DMS153 treated with DMSO at 0.1 percent for 48 hours (cell line): ENCODE measurements around the gene NCKAP1.
"Not testable (repeated sequence)": the region's sequence is repeated elsewhere in the genome, so short reads cannot be mapped to it uniquely, and the experiment has no call there.

ENCODE experiments used
- DNase-seq: peaks from one replicate; lab custom pipeline; 2025; ENCODE audit not compliant: unreplicated experiment; lab: John Stamatoyannopoulos, UW

Gene NCKAP1

DNA sequence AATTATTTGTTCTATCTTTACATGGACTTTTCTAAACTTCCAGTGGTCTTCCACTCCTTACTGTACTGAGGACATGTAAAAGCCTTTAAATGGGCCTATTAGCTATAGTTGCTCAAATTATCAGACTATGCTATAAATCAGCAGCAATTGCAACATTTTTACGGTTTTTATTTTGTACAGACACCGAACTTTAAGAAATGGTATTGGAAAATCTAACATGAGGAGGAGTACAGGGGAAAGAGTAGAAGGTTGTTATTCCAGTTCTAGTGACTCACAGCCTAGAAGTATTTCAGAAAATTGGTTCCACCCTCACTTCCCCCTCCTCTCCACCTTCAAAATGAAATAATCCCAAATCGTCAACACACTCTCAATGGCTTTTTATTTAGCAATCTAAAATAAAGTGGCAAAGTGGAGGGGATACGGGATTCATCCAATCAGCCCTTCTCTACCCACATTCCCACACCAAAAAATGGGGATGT lies 1.1 kb downstream of the NCKAP1 start:
- DNase-seq, result no peak

DNA sequence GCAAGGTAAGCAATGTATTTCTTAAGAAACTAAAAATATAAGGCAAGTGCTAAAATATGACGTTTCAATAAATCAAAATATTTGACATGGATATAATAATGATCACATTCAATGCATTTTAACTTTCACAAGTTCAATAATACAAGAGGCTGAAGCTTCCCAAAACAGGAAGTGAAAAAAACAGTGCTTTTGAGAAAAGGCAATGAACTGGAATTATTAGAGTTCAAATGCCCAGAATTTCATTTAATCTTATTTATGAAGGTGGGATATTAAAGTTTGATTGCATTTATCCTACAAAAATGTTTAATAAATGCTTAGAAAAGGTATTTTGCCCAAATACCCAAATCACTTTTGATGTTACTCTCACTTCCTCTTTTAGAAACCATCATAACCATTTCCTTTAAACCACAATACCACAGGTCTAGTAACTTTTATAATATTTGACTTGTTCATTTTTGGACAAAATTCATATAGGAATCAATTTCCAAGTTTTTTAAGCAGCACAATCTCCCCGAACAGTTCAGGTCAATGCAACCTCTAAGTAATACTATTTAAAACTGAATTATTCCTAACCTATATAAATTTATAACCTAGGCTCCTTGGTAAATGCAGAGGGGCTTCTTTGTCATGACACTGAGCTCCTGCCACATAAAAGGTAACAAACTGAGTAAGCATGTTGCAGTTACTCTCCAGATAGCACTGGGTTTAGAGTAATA lies 2.1 kb downstream of the NCKAP1 start:
- no peak for DNase-seq

- no peak for DNase-seq
Observed at GRCh38 chr2:183035298-183035953, 2.8 kb downstream of the NCKAP1 start.

- DNase-seq, result no peak
Observed at GRCh38 chr2:183034806-183035205, 3.5 kb downstream of the NCKAP1 start.

DNA sequence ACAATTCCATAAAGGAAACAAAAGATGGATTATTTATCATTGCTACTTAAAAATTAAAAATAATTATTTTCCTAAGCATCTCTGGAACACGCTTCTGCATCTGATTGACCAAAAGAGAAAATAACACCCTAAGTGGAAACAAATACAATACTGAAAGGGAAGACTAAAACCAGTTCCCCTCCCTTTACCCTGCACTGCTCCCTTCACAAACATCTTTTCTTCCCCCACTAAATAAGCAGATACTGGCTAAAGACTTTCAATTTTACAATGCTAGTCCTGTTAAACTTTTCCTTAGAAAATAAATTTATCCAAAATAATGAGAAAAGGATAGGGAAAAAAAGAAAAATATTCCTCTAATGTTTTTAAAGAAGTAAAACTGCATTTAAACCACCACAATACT lies 4.3 kb downstream of the NCKAP1 start:
- no peak for DNase-seq

GRCh38 chr2:183031911-183032794 lies 6.1 kb downstream of the NCKAP1 start:
- no peak for DNase-seq

GRCh38 chr2:183029219-183029618 lies 9.0 kb downstream of the NCKAP1 start:
- no peak for DNase-seq

- no peak for DNase-seq
Observed at GRCh38 chr2:183028108-183028507, 10.1 kb downstream of the NCKAP1 start.

- no peak for DNase-seq
Observed at GRCh38 chr2:183027443-183027842, 10.8 kb downstream of the NCKAP1 start.

DNA sequence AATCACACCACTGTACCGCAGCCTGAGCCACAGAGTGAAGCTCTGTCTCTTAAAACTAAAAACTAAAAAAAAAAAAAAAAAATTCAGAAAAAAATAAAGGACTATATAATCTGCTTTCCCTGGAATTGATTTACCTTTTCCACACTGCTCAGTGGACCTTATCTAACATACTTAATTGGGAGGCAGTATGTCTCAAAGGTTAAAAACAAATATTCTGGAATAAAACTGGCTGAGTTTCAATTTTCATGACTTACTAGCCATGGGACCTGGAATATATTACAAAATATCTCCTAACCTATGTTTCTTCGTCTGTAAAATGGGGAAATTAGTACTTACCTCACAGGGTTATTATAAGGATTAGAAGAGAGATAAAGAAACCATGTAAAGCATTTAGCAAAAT lies 11.8 kb downstream of the NCKAP1 start:
- DNase-seq, result no peak

GRCh38 chr2:183025993-183026392 lies 12.3 kb downstream of the NCKAP1 start:
- no peak for DNase-seq

GRCh38 chr2:183024339-183025095 lies 13.7 kb downstream of the NCKAP1 start:
- no peak for DNase-seq

GRCh38 chr2:183022711-183023110 lies 15.5 kb downstream of the NCKAP1 start:
- no peak for DNase-seq

- DNase-seq, result no peak
Observed at GRCh38 chr2:183021613-183022012, 16.6 kb downstream of the NCKAP1 start.

DNA sequence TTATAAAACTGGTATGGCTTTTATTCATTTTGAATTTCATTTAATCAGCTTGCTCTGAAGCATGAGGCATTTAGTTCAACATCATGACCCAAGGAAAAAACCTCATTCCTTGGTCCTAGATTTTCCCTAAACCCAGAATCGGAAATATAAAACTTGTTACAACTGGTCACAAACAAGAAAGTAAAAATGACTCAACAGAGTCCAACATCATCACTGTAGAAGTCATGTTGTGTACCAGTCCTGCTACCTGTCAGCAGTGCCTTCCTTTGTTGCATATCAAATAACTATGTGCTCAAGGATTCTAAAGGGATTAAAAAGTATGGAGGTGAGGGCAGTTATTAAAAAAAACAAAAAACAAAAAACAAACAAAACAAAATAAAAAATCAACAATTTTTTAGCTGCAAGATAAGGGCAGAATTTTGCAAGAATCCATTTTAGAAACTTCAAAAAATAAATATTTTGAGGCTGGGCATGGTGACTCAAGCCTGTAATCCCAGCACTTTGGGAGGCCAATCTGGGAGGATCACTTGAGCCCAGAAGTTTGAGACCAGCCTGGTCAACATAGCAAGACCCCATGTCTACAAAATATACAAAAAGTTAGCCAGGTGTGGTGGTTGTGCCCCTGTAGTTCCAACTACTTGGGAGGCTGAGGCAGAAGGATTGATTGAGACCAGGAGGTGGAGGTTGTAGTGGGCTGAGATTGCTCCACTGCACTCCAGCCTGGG lies 18.4 kb downstream of the NCKAP1 start:
- DNase-seq, result no peak

DNA sequence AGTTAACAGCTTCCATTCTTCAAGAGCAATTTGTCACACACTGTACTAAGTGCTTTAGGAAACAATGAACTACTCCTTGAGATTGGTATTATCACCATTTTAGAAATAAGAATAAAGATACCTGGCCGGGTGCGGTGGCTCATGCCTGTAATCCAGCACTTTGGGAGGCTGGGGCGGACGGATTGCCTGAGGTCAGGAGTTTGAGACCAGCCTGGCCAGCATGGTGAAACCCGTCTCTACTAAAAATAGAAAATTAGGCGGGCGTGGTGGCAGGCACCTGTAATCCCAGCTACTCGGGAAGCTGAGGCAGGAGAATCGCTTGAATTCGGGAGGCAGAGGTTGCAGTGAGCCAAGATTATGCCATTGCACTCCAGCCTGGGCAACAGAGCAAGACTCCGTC lies 20.4 kb downstream of the NCKAP1 start:
- not testable (repeated sequence) for DNase-seq

GRCh38 chr2:183014005-183014404 lies 24.3 kb downstream of the NCKAP1 start:
- no peak for DNase-seq

DNA sequence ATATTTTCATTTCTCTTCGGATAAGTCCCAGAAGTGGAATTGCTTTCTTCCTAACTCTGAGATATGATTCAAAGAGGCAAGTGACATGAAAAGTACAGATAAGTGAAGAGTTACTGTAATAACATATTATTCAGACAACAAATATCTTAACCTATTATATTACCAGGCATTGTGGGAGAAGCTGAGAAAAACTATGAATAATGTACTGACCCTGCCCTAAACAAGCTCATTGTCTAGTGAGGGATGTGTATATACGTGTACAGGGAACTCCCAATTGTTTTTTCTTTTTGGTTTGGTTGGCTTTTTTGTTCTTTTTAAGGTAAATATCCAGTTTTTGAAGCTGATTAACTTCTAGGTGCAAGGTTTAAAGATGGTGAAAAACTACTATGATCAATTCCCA lies 26.5 kb downstream of the NCKAP1 start:
- no peak for DNase-seq

DNA sequence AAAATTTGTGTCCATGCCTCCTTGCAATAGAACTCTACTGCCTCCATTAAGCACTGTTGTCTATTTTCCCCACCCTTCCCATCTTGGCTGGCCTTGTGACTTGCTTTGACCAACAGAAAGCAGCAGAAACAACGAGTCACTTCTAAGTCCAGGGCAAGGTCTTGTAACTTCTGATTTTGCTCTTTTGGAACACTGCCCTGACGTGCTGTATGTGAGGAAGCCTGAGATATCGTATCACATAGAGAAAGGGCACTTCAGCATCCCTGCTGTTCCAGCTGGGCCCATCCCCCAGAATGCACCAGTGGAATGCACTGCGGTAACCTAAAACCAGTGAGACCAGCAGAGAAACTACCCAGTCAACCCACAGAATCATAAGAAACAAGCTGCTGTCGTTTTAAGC lies 28.1 kb downstream of the NCKAP1 start:
- no peak for DNase-seq

- no peak for DNase-seq
Observed at GRCh38 chr2:183009249-183009899, 28.9 kb downstream of the NCKAP1 start.
